Activated T-cell treated with anti-CD3 and anti-CD28 coated beads, Interleukin-2, amount 50 U/mL, for 4 hours (primary cell): ENCODE measurements around the gene DUSP28. TPM values are rescaled to one million over a fixed set of nuclear protein-coding genes. Genes with fewer than 3 reads are reported as not detected.
A peak's percentile ranks its signal among the peaks of the same experiment; 100 is the strongest.
"Not testable (repeated sequence)": the region's sequence is repeated elsewhere in the genome, so short reads cannot be mapped to it uniquely, and the experiment has no call there.

Experiments used
- ATAC-seq, 2 donors: fragments of 200-7000 bp; cut with Tn5 transposase; one replicate each; pipeline ENCODE4 v1.10.0; 2021
- DNase-seq: peaks from one replicate; pipeline ENCODE4 v3.0.0-alpha.2; 2020
- H3K27me3 Mint-ChIP-seq: one replicate; pipeline ENCODE4 v1.8.0; 2021; ENCODE audit warnings: low read depth, mixed read lengths
- H3K36me3 Mint-ChIP-seq: one replicate; pipeline ENCODE4 v1.8.0; 2022; ENCODE audit warnings: mixed read lengths; ENCODE audit not compliant: insufficient read depth
- H3K4me1 Mint-ChIP-seq: one replicate; pipeline ENCODE4 v1.8.0; 2021; ENCODE audit warnings: low read depth, mixed read lengths
- H3K4me3 Mint-ChIP-seq: one replicate; pipeline ENCODE4 v1.8.0; 2021; ENCODE audit warnings: mild to moderate bottlenecking, moderate library complexity, mixed read lengths
- H3K9me3 Mint-ChIP-seq: one replicate; pipeline ENCODE4 v1.8.0; 2021; ENCODE audit warnings: mixed read lengths
- total RNA-seq, 3 donors: library from RNA; stranded (reverse); gene quantifications; one replicate each; pipeline ENCODE4 v1.2.1, GENCODE V29; 2021

Gene DUSP28
- total RNA-seq, 3 donors from 2014 or later = 5.7 to 6.1 (median 5.9) TPM

DNA sequence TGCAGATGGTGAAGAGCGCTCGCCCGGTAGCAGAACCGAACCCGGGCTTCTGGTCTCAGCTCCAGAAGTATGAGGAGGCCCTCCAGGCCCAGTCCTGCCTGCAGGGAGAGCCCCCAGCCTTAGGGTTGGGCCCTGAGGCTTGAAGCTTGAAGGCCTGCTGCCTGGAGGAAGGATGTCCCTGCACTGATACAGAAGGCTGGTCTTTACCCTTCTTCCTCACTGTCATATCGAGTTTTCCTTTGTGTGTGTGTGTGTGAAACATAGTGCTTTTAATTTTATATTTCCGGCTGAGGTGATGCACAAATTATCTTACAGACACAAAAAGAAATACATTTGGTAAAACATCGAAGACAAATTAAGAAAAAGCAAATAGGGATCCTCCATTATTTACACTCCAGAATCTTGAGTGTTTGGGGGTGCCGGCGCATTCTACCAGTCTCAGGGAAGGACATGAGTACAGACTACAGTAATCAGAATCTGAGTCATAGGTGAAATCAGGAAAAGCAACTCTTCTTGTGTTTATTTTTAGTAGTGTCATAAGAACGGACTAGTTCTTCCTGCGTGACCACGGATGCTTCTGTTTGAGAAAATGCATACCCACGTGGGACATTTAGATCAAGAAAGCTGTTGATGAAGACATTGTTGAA is 1.3 kb downstream of the DUSP28 start:
- Mint-ChIP-seq H3K9me3 (no peaks in the 10 kb centered on the region), H3K4me1 (peaks cover 82% of the 10 kb centered on the region), H3K36me3 (peaks cover 21% of the 10 kb centered on the region), H3K27me3 (no peaks in the 10 kb centered on the region), H3K4me3 (peak overlapping the region; percentile 87)
- no peak for ATAC-seq
- peak; percentile 9 for DNase-seq

- not testable (repeated sequence) for H3K27me3 Mint-ChIP-seq, DNase-seq, ATAC-seq, H3K9me3 Mint-ChIP-seq, H3K4me3 Mint-ChIP-seq
- Mint-ChIP-seq H3K4me1 (peaks cover 80% of the 10 kb centered on the region), H3K36me3 (peaks cover 18% of the 10 kb centered on the region)
These were observed 3.1 kb downstream of the DUSP28 start for GRCh38 chr2:240563231-240563630.

GRCh38 chr2:240563951-240564560 is 3.9 kb downstream of the DUSP28 start:
- DNase-seq = no peak
- H3K27me3 Mint-ChIP-seq = no peaks in the 10 kb centered on the region
- peaks cover 72% of the 10 kb centered on the region for H3K4me1 Mint-ChIP-seq
- H3K36me3 Mint-ChIP-seq = peaks cover 15% of the 10 kb centered on the region
- no peak for ATAC-seq
- peak overlapping the region; percentile 25 for H3K4me3 Mint-ChIP-seq
- no peaks in the 10 kb centered on the region for H3K9me3 Mint-ChIP-seq

GRCh38 chr2:240564561-240565332 is 4.6 kb downstream of the DUSP28 start:
- H3K4me1 Mint-ChIP-seq = peaks cover 72% of the 10 kb centered on the region
- peaks cover 9% of the 10 kb centered on the region for H3K36me3 Mint-ChIP-seq
- H3K4me3 Mint-ChIP-seq = peak overlapping the region; percentile 87
- ATAC-seq (no peak), DNase-seq (peak; percentile 25)
- no peaks in the 10 kb centered on the region for H3K9me3 Mint-ChIP-seq
- no peaks in the 10 kb centered on the region for H3K27me3 Mint-ChIP-seq

DNA sequence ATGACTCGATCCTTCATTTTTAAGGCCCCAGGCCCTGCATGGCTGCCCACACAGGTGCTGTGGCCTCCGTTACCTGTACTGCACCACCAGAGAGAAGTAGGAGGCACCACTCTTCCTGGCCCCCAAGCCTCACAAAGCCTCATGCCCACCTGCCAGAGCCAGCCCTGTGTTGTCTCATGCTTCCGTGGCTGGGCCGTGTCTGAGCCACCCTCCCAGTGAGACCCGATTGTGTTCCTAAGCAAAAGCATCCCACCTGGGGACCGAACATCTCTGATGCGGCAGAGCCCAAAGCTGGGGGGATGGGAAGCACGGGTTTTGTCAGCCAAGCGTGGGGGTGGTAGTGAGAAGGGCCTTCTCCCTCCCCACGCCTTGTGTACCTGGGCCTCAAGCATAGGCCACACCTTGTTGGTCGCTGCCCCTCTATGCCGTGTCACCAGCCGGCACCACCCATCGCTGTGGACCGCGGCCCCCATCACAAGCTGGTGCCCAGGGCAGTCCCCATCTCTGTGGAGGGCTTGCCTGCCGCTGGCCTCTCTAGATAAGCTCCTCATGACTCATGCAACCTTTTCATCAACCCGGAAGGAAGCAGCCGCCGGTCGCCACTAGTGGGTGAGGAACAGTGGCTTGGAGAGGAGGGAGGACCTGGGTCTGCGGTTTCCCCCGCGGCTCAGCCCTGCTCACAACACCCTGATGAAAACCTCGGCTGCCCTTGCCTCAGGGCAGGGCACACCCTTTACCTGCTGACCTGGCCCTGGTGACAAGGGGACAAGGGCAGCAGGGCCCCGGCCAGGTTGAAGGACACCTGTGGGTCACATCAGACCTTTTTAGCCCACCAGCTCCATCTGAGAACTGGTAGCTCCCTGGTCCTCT is 5.4 kb downstream of the DUSP28 start:
- H3K36me3 Mint-ChIP-seq = peaks cover 9% of the 10 kb centered on the region
- H3K9me3 Mint-ChIP-seq = no peaks in the 10 kb centered on the region
- peaks cover 77% of the 10 kb centered on the region for H3K4me1 Mint-ChIP-seq
- peak; percentile 86 for DNase-seq
- peak overlapping the region; percentile 87 for H3K4me3 Mint-ChIP-seq
- no peaks in the 10 kb centered on the region for H3K27me3 Mint-ChIP-seq
- peak; percentile 44 to 46 for ATAC-seq

GRCh38 chr2:240566203-240567136 is 6.3 kb downstream of the DUSP28 start:
- peaks cover 81% of the 10 kb centered on the region for H3K4me1 Mint-ChIP-seq
- peaks cover 8% of the 10 kb centered on the region for H3K36me3 Mint-ChIP-seq
- DNase-seq (peak; percentile 94), ATAC-seq (peak; percentile 64 to 70)
- no peaks in the 10 kb centered on the region for H3K9me3 Mint-ChIP-seq
- peak overlapping the region; percentile 87 for H3K4me3 Mint-ChIP-seq
- no peaks in the 10 kb centered on the region for H3K27me3 Mint-ChIP-seq

DNA sequence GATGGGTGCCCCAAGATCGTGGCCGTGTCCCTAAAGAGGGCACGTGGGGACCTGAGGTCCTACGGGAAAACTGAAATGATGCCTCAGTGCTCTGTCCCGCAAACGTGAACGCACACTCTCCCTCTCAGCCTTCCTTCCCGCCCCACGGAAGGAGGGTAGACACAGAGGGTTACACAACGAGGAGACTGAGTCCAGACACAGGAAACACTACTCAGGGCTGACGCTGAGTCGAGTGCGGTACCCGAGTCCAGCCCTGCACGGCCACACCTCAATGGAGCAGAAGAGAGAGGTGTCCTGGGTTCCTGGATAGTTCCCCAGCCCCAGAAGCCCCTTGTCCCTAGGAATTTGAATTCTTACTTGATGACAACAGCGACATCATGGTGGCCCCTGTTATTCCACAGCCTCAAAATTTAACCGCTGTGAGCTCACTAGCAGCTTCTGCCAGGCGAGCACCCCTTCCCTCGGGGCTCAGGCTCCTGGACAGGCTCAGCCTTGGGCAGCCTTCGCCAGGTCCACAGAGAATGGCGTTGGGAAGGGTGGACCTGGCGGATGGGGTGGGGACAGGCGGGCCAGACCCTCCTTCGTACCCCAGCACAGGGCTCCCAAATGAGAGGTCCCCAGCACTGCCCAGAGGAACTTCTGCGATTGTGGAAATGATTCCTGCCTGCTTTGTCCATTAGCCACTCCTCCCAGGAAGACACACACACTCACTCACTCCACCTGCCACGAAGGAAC is 7.1 kb downstream of the DUSP28 start:
- Mint-ChIP-seq H3K36me3 (peaks cover 8% of the 10 kb centered on the region), H3K27me3 (no peaks in the 10 kb centered on the region), H3K9me3 (no peaks in the 10 kb centered on the region), H3K4me3 (peak overlapping the region; percentile 87), H3K4me1 (peaks cover 75% of the 10 kb centered on the region)
- peak; percentile 26 for DNase-seq
- ATAC-seq = no peak

- peaks cover 8% of the 10 kb centered on the region for H3K36me3 Mint-ChIP-seq
- no peaks in the 10 kb centered on the region for H3K27me3 Mint-ChIP-seq
- H3K9me3 Mint-ChIP-seq = no peaks in the 10 kb centered on the region
- peak; percentile 51 to 54 for ATAC-seq
- DNase-seq = peak; percentile 45
- H3K4me3 Mint-ChIP-seq = peak within 1 kb of the TSS; percentile 87
- H3K4me1 Mint-ChIP-seq = peaks cover 67% of the 10 kb centered on the region
These were observed 7.9 kb downstream of the DUSP28 start, which contains the start of gene RNPEPL1 for GRCh38 chr2:240567872-240568677. RNPEPL1 (plus strand) TSS chr2:240568484; CDS start chr2:240568587, 103 bp downstream.

- peaks cover 59% of the 10 kb centered on the region for H3K4me1 Mint-ChIP-seq
- H3K36me3 Mint-ChIP-seq = peaks cover 6% of the 10 kb centered on the region
- no peaks in the 10 kb centered on the region for H3K27me3 Mint-ChIP-seq
- H3K9me3 Mint-ChIP-seq = no peaks in the 10 kb centered on the region
- ATAC-seq = peak; percentile 1 to 2
- H3K4me3 Mint-ChIP-seq = peak overlapping the region; percentile 79
- peak; percentile 56 for DNase-seq
These were observed 8.7 kb downstream of the DUSP28 start for GRCh38 chr2:240568678-240569522.

DNA sequence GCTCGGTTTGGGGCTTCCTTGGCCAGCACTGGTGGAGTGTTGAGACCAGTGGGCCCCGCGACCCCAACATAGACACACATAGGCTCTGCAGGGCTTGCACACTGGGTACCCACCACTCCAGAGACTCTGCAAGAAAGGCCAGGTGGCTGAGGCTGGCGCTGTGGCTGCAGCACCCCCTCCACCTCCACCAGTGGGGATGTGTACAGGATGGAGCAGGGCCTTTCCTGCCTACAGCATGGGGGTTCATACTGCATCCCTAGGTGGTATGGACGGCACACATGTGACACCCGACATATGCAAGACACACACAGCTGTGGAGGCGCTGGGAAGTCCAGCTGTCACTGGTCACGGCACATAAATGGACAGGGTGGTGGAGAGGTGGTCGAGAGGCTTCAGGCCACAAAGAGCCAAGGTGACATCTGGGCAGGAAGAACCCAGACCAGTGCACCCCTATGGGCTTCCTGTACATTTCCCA is 9.4 kb downstream of the DUSP28 start:
- no peaks in the 10 kb centered on the region for H3K27me3 Mint-ChIP-seq
- peaks cover 6% of the 10 kb centered on the region for H3K36me3 Mint-ChIP-seq
- H3K4me1 Mint-ChIP-seq = peaks cover 53% of the 10 kb centered on the region
- no peaks in the 10 kb centered on the region for H3K9me3 Mint-ChIP-seq
- no peak for DNase-seq
- H3K4me3 Mint-ChIP-seq = peak overlapping the region; percentile 79
- ATAC-seq = no peak

GRCh38 chr2:240569998-240570530 is 9.9 kb downstream of the DUSP28 start:
- DNase-seq (no peak), ATAC-seq (no peak)
- no peaks in the 10 kb centered on the region for H3K27me3 Mint-ChIP-seq
- H3K9me3 Mint-ChIP-seq = no peaks in the 10 kb centered on the region
- H3K4me1 Mint-ChIP-seq = peaks cover 47% of the 10 kb centered on the region
- peak overlapping the region; percentile 79 for H3K4me3 Mint-ChIP-seq
- peaks cover 3% of the 10 kb centered on the region for H3K36me3 Mint-ChIP-seq
